Ascending aorta (tissue), 2 donors: ENCODE measurements around the gene KHDC1L. TPM values are rescaled to one million over a fixed set of nuclear protein-coding genes. Genes with fewer than 3 reads are reported as not detected.
"Not testable (repeated sequence)": the region's sequence is repeated elsewhere in the genome, so short reads cannot be mapped to it uniquely, and the experiment has no call there.

Source experiments
- DNase-seq, 2 donors: peaks; one replicate each; pipeline ENCODE4 v3.0.0-alpha.2; 2019; ENCODE audit warnings: low spot score in 2 of 2
- H3K27ac ChIP-seq, 2 donors: fragments of 200-600 bp; sonication (generic); one replicate each; pipeline ENCODE4 v1.5.1; 2016 to 2017; ENCODE audit warnings: mild to moderate bottlenecking in 1 of 2
- H3K27me3 ChIP-seq: fragments of 200-600 bp; sonication (generic); one replicate; pipeline ENCODE4 v1.5.1; 2017
- H3K36me3 ChIP-seq, 2 donors: fragments of 200-600 bp; sonication (generic); one replicate each; pipeline ENCODE4 v1.5.1; 2016
- H3K4me1 ChIP-seq, 2 donors: fragments of 200-600 bp; sonication (generic); one replicate each; pipeline ENCODE4 v1.5.1; 2016 to 2017; ENCODE audit warnings: mild to moderate bottlenecking in 1 of 2
- H3K4me3 ChIP-seq, 2 donors: fragments of 200-600 bp; sonication (generic); one replicate each; pipeline ENCODE4 v1.5.1; 2016 to 2017; ENCODE audit warnings: mild to moderate bottlenecking in 1 of 2
- H3K9me3 ChIP-seq, 2 donors: fragments of 200-600 bp; sonication (generic); one replicate each; pipeline ENCODE4 v1.5.1; 2016
- CTCF ChIP-seq, 3 experiments: fragments of 200-600 bp in 2 of 3; fragments of 450-650 bp in 1 of 3; sonication (generic) in 2 of 3; IDR thresholded peaks; one replicate each; pipeline ENCODE4 v1.5.1; 2016 to 2019; ENCODE audit warnings: antibody characterized with exemption in 3 of 3, mild to moderate bottlenecking in 1 of 3, moderate library complexity in 1 of 3
- intact Hi-C: fragments of 100-400 bp; cut with DNase I; formaldehyde crosslinking; loops from one replicate; pipeline ENCODE4 v1.15.1; 2023
- total RNA-seq: library from RNA; depleted of rRNA; stranded (reverse); fragments of >200 nt; gene quantifications from one replicate; pipeline ENCODE4 v1.1.0, GENCODE V29; 2016

Gene KHDC1L
- not detected for total RNA-seq

- Histone ChIP-seq H3K36me3 (no peaks in the 10 kb centered on the region), H3K9me3 (no peaks in the 10 kb centered on the region), H3K4me1 (no peaks in the 10 kb centered on the region), H3K4me3 (no peak within 1 kb of the TSS), H3K27ac (no peak within 1 kb of the TSS), H3K27me3 (no peaks in the 10 kb centered on the region)
- no peak for DNase-seq
- no peak for TF ChIP-seq CTCF (IDR thresholded peaks at IDR 0.05)
- intact Hi-C loops = no loop called here
Observed at GRCh38 chr6:73225396-73225795, at the start of gene KHDC1L. TSS of gene KHDC1L (minus strand) at chr6:73225496. CDS start at chr6:73225408, 88 bp downstream.

GRCh38 chr6:73269296-73269695, 44.0 kb upstream of the KHDC1L start:
- H3K27me3 ChIP-seq, intact Hi-C loops, H3K27ac ChIP-seq, H3K4me1 ChIP-seq, DNase-seq, H3K4me3 ChIP-seq, H3K36me3 ChIP-seq, H3K9me3 ChIP-seq: not testable (repeated sequence)

- H3K27ac ChIP-seq, H3K4me3 ChIP-seq, H3K4me1 ChIP-seq, H3K9me3 ChIP-seq, DNase-seq, H3K36me3 ChIP-seq, H3K27me3 ChIP-seq, intact Hi-C loops: not testable (repeated sequence)
Observed at GRCh38 chr6:73268896-73269295, 43.6 kb upstream of the KHDC1L start.

- H3K27ac ChIP-seq = no peak overlapping the region
- intact Hi-C loops = no loop called here
- no peak for TF ChIP-seq CTCF (IDR thresholded peaks at IDR 0.05)
Observed at GRCh38 chr6:73264446-73264845, 39.1 kb upstream of the KHDC1L start.

GRCh38 chr6:73263570-73263909, 38.2 kb upstream of the KHDC1L start:
- intact Hi-C loops = no loop called here

More at GRCh38 chr6:73264446-73264845, 39.1 kb upstream of the KHDC1L start:
- Histone ChIP-seq H3K4me3 (no peak overlapping the region), H3K36me3 (no peaks in the 10 kb centered on the region), H3K9me3 (no peaks in the 10 kb centered on the region), H3K4me1 (peaks cover 0 to 3% of the 10 kb centered on the region in 2 donors), H3K27me3 (no peaks in the 10 kb centered on the region)
- no peak for DNase-seq

GRCh38 chr6:73262671-73263569, 37.6 kb upstream of the KHDC1L start, which contains the start of gene KHDC1:
TSS of gene KHDC1 (minus strand) at chr6:73263196. CDS start at chr6:73242517, 20,679 bp downstream.
- Histone ChIP-seq H3K36me3 (no peaks in the 10 kb centered on the region), H3K4me1 (peaks cover 0 to 3% of the 10 kb centered on the region in 2 donors), H3K9me3 (no peaks in the 10 kb centered on the region), H3K4me3 (peak within 1 kb of the TSS; percentile 70 to 83), H3K27ac (peak within 1 kb of the TSS; percentile 27), H3K27me3 (no peaks in the 10 kb centered on the region)
- intact Hi-C loops = no loop called here
- no peak for DNase-seq
- no peak for TF ChIP-seq CTCF (IDR thresholded peaks at IDR 0.05)

More at GRCh38 chr6:73263570-73263909, 38.2 kb upstream of the KHDC1L start:
- Histone ChIP-seq H3K9me3 (no peaks in the 10 kb centered on the region), H3K4me3 (peak overlapping the region; percentile 70 to 83), H3K36me3 (no peaks in the 10 kb centered on the region), H3K4me1 (peaks cover 0 to 3% of the 10 kb centered on the region in 2 donors), H3K27me3 (no peaks in the 10 kb centered on the region), H3K27ac (peak overlapping the region in 1 of 2 donors; percentile 27)
- DNase-seq = no peak
- no peak for TF ChIP-seq CTCF (IDR thresholded peaks at IDR 0.05)
